AG09309 (cell line): ENCODE data around the gene SLC23A3.

ENCODE experiments used
- DNase-seq: peaks from one replicate; pipeline ENCODE4 v3.0.0-alpha.2; 2010; ENCODE audit warnings: low read depth
- H3K4me3 ChIP-seq: 2 replicates; pipeline ENCODE4 v1.5.1; 2011; ENCODE audit warnings: mild to moderate bottlenecking, low read depth, low read length, moderate library complexity; ENCODE audit not compliant: control insufficient read depth
- CTCF ChIP-seq: IDR thresholded peaks from 2 replicates; pipeline ENCODE4 v1.5.1; 2011; ENCODE audit warnings: mild to moderate bottlenecking, low read depth, low read length, inconsistent platforms; ENCODE audit not compliant: insufficient read depth, control insufficient read depth; ENCODE audit errors: missing control alignments

Gene SLC23A3

GRCh38 chr2:219178377-219179175, 8.7 kb upstream of the SLC23A3 start:
- TF ChIP-seq CTCF = no peak
- H3K4me3 ChIP-seq = peak overlapping the region; percentile 76
- no peak for DNase-seq

GRCh38 chr2:219177552-219178376, 7.9 kb upstream of the SLC23A3 start, which contains the start of gene RETREG2:
TSS of gene RETREG2 (plus strand) at chr2:219178275. CDS start at chr2:219178353, 78 bp downstream.
- DNase-seq = peak; percentile 60
- peak; percentile 23 for TF ChIP-seq CTCF
- H3K4me3 ChIP-seq = peak within 1 kb of the TSS; percentile 76

- peak; percentile 0 for TF ChIP-seq CTCF
- peak within 1 kb of the TSS; percentile 63 for H3K4me3 ChIP-seq
- peak; percentile 14 for DNase-seq
Measured at GRCh38 chr2:219176818-219177551, 7.2 kb upstream of the SLC23A3 start, which contains the start of gene CNPPD1. TSS of gene CNPPD1 (minus strand) at chr2:219176925. CDS start at chr2:219176828, 97 bp downstream.

- peak overlapping the region; percentile 63 for H3K4me3 ChIP-seq
- peak; percentile 1 for TF ChIP-seq CTCF
- DNase-seq = no peak
Measured at GRCh38 chr2:219175928-219176817, 6.3 kb upstream of the SLC23A3 start.

- no peak for DNase-seq
- no peak for TF ChIP-seq CTCF
- H3K4me3 ChIP-seq = peak overlapping the region; percentile 9
Measured at GRCh38 chr2:219175486-219175885, 5.7 kb upstream of the SLC23A3 start.
